ENCODE measurements around the gene C6orf52. TPM values are rescaled to one million over a fixed set of nuclear protein-coding genes. Genes with fewer than 3 reads are reported as not detected.
A peak's percentile ranks its signal among the peaks of the same experiment; 100 is the strongest.

The C6orf52 gene
- total and polyA plus RNA-seq, 2 donors from 2014 or later: 1.5 to 3.8 TPM

GRCh38 chr6:10644225-10644624 lies 50.2 kb downstream of the C6orf52 start:
- no peak overlapping the region for H3K9ac ChIP-seq (ENCODE audit: low read length in 3 of 3)
- no peaks in the 10 kb centered on the region for H3K36me3 ChIP-seq (ENCODE audit: control insufficient read depth in 2 of 3, insufficient read depth in 3 of 3, low read length in 3 of 3)
- H3K27me3 ChIP-seq (ENCODE audit: control insufficient read depth, insufficient read depth, low read length): no peaks in the 10 kb centered on the region
- H3K9me3 ChIP-seq (ENCODE audit: control insufficient read depth in 2 of 3, insufficient read depth in 1 of 3, low read length in 3 of 3): no peaks in the 10 kb centered on the region
- FAIRE-seq (no peak), DNase-seq (no peak)
- no peak overlapping the region for H3K27ac ChIP-seq (ENCODE audit: low read depth in 2 of 2, low read length in 2 of 2)
- TF ChIP-seq CTCF (IDR thresholded peaks at IDR 0.05; ENCODE audit: borderline replicate concordance, extremely low read depth, insufficient read depth): no peak
- H3K4me1 ChIP-seq (ENCODE audit: control insufficient read depth in 2 of 3, insufficient read depth in 2 of 3, low read depth in 1 of 3, low read length in 3 of 3): no peaks in the 10 kb centered on the region
- intact Hi-C loops (cut with DNase I): no loop called here
- H3K4me3 ChIP-seq (ENCODE audit: low read length in 3 of 3): no peak overlapping the region

DNA sequence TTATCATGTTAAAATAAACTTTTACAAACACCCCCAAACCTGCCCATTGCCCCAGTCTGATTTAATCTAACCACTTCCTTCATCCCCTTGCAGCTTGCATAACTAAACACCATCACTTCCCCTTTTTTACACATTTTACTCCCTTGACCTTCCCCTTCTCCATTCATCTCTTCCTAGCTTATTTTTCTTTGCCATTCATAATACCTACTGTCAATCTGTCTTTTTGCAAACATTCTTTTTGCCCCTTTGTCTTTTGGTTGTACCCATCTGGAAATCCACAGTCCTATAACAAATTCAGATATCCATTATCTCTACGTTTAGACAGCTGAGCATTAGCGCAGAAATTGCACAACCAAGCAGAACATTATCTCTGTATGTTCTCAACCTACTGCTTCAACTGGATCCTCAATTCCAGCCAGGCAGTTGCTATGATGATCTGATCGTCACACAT lies 51.2 kb downstream of the C6orf52 start:
- H3K27ac ChIP-seq (ENCODE audit: low read depth in 2 of 2, low read length in 2 of 2): no peak overlapping the region
- no peaks in the 10 kb centered on the region for H3K4me1 ChIP-seq (ENCODE audit: control insufficient read depth in 2 of 3, insufficient read depth in 2 of 3, low read depth in 1 of 3, low read length in 3 of 3)
- H3K9me3 ChIP-seq (ENCODE audit: control insufficient read depth in 2 of 3, insufficient read depth in 1 of 3, low read length in 3 of 3): no peaks in the 10 kb centered on the region
- no peaks in the 10 kb centered on the region for H3K27me3 ChIP-seq (ENCODE audit: control insufficient read depth, insufficient read depth, low read length)
- FAIRE-seq (no peak), DNase-seq (no peak)
- intact Hi-C loops (cut with DNase I): no loop called here
- H3K9ac ChIP-seq (ENCODE audit: low read length in 3 of 3): no peak overlapping the region
- no peak for TF ChIP-seq CTCF (IDR thresholded peaks at IDR 0.05; ENCODE audit: borderline replicate concordance, extremely low read depth, insufficient read depth)
- H3K4me3 ChIP-seq (ENCODE audit: low read length in 3 of 3): no peak overlapping the region
- H3K36me3 ChIP-seq (ENCODE audit: control insufficient read depth in 2 of 3, insufficient read depth in 3 of 3, low read length in 3 of 3): no peaks in the 10 kb centered on the region

DNA sequence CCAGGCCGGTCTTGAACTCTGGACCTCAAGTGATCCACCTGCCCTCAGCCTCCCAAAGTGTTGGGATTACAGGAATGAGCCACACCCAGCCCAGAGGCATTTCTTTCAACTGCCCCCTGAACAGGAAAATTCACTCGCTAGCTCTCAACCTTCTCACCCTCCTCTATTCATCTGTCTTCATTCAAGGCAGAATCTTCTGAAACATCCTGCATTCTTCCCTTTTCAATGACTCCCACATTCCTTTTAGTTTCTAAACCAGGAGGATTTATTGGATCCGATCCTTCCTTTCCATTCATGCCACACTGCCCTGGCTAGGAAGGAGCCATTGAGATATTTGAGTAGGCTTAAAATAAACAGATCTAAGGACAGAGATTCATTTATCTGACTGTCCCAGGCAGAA lies 52.9 kb downstream of the C6orf52 start:
- H3K36me3 ChIP-seq (ENCODE audit: control insufficient read depth in 2 of 3, insufficient read depth in 3 of 3, low read length in 3 of 3): no peaks in the 10 kb centered on the region
- H3K9ac ChIP-seq (ENCODE audit: low read length in 3 of 3): no peak overlapping the region
- H3K4me1 ChIP-seq (ENCODE audit: control insufficient read depth in 2 of 3, insufficient read depth in 2 of 3, low read depth in 1 of 3, low read length in 3 of 3): no peaks in the 10 kb centered on the region
- no peaks in the 10 kb centered on the region for H3K27me3 ChIP-seq (ENCODE audit: control insufficient read depth, insufficient read depth, low read length)
- no peaks in the 10 kb centered on the region for H3K9me3 ChIP-seq (ENCODE audit: control insufficient read depth in 2 of 3, insufficient read depth in 1 of 3, low read length in 3 of 3)
- no peak overlapping the region for H3K4me3 ChIP-seq (ENCODE audit: low read length in 3 of 3)
- no peak for TF ChIP-seq CTCF (IDR thresholded peaks at IDR 0.05; ENCODE audit: borderline replicate concordance, extremely low read depth, insufficient read depth)
- no peak for FAIRE-seq
- intact Hi-C loops (cut with DNase I): no loop called here
- peak in 2 of 5 donors; percentile 21 to 31 for DNase-seq
- H3K27ac ChIP-seq (ENCODE audit: low read depth in 2 of 2, low read length in 2 of 2): no peak overlapping the region

DNA sequence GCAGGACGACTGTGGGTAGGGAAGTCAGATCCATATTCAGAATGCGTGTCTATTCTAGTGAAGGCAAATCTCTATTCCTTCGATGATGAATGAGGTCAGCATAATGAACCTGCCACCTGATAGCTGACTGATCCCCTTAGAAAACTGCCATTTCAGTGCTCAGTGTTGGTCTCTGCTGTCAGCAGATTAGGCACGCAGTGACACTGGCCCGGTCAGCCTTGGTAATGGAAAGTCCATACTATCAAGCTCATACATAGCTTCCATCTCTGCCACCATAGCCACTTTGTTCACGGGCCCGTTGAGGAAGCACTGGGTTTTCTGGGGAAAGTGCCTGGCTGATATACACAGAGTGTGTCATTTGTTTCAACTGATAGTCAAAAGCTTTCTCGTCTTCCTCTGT lies 54.0 kb downstream of the C6orf52 start:
- intact Hi-C loops (cut with DNase I): no loop called here
- Histone ChIP-seq H3K4me3 (ENCODE audit: low read length in 3 of 3) (no peak overlapping the region), H3K9ac (ENCODE audit: low read length in 3 of 3) (no peak overlapping the region), H3K4me1 (ENCODE audit: control insufficient read depth in 2 of 3, insufficient read depth in 2 of 3, low read depth in 1 of 3, low read length in 3 of 3) (no peaks in the 10 kb centered on the region), H3K27me3 (ENCODE audit: control insufficient read depth, insufficient read depth, low read length) (no peaks in the 10 kb centered on the region), H3K36me3 (ENCODE audit: control insufficient read depth in 2 of 3, insufficient read depth in 3 of 3, low read length in 3 of 3) (no peaks in the 10 kb centered on the region), H3K9me3 (ENCODE audit: control insufficient read depth in 2 of 3, insufficient read depth in 1 of 3, low read length in 3 of 3) (no peaks in the 10 kb centered on the region), H3K27ac (ENCODE audit: low read depth in 2 of 2, low read length in 2 of 2) (no peak overlapping the region)
- DNase-seq (no peak), FAIRE-seq (no peak)
- no peak for TF ChIP-seq CTCF (IDR thresholded peaks at IDR 0.05; ENCODE audit: borderline replicate concordance, extremely low read depth, insufficient read depth)

All from kidney (tissue), 14 donors.